Loucy (cell line): ENCODE measurements around the gene TNNI3K.

Source experiments
- H2AFZ ChIP-seq: fragments of 200-600 bp; sonication (generic); 2 replicates; pipeline ENCODE4 v1.6.0; 2016; ENCODE audit warnings: antibody characterized with exemption, mild to moderate bottlenecking, low read length, moderate library complexity
- H3F3A ChIP-seq: fragments of 200-600 bp; 2 replicates; pipeline ENCODE4 v1.6.0; 2016; ENCODE audit warnings: antibody characterized with exemption, low read depth, mild to moderate bottlenecking
- H3K27me3 ChIP-seq: fragments of 200-600 bp; sonication (generic); 2 replicates; pipeline ENCODE4 v1.6.1; 2014; ENCODE audit warnings: low read length, mild to moderate bottlenecking; ENCODE audit not compliant: insufficient read depth, poor library complexity, severe bottlenecking
- H3K36me3 ChIP-seq: fragments of 200-600 bp; sonication (generic); 2 replicates; pipeline ENCODE4 v1.6.1; 2016; ENCODE audit warnings: low read length; ENCODE audit not compliant: insufficient read depth
- H3K4me1 ChIP-seq: fragments of 200-600 bp; sonication (generic); 2 replicates; pipeline ENCODE4 v1.5.1; 2014; ENCODE audit warnings: low read length, mild to moderate bottlenecking; ENCODE audit not compliant: insufficient read depth, poor library complexity, severe bottlenecking
- H3K4me2 ChIP-seq: fragments of 200-600 bp; sonication (generic); 2 replicates; pipeline ENCODE4 v1.6.0; 2014; ENCODE audit warnings: antibody characterized with exemption, low read length, low read depth, mild to moderate bottlenecking; ENCODE audit not compliant: poor library complexity, severe bottlenecking
- H3K4me3 ChIP-seq: fragments of 200-600 bp; sonication (generic); 2 replicates; pipeline ENCODE4 v1.5.1; 2014; ENCODE audit warnings: low read length, mild to moderate bottlenecking, mixed read lengths; ENCODE audit not compliant: poor library complexity, severe bottlenecking
- H3K79me2 ChIP-seq: fragments of 200-600 bp; sonication (generic); 2 replicates; pipeline ENCODE4 v1.6.1; 2014; ENCODE audit warnings: low read length; ENCODE audit not compliant: insufficient read depth
- H3K9ac ChIP-seq: fragments of 200-600 bp; sonication (generic); 2 replicates; pipeline ENCODE4 v1.6.0; 2014; ENCODE audit warnings: mild to moderate bottlenecking, low read depth, low read length, moderate library complexity; ENCODE audit not compliant: poor library complexity, severe bottlenecking
- H3K9me2 ChIP-seq: fragments of 200-600 bp; sonication (generic); replicated peaks from 2 replicates; pipeline ENCODE4 v1.6.1; 2016; ENCODE audit warnings: low read depth, low read length, mixed read lengths
- H3K9me3 ChIP-seq: fragments of 200-600 bp; sonication (generic); 2 replicates; pipeline ENCODE4 v1.6.1; 2014; ENCODE audit warnings: mild to moderate bottlenecking, antibody characterized with exemption, low read length, low read depth; ENCODE audit not compliant: insufficient read depth
- H4K20me1 ChIP-seq: fragments of 200-600 bp; sonication (generic); 2 replicates; pipeline ENCODE4 v1.6.0; 2014; ENCODE audit warnings: antibody characterized with exemption, low read length, mild to moderate bottlenecking; ENCODE audit not compliant: insufficient read depth, poor library complexity, severe bottlenecking
- CTCF ChIP-seq: fragments of 200-600 bp; sonication (generic); conservative IDR thresholded peaks from 2 replicates; pipeline ENCODE4 v1.5.1; 2014; ENCODE audit warnings: mild to moderate bottlenecking, antibody characterized with exemption, low read length
- EZH2phosphoT487 ChIP-seq: fragments of 200-600 bp; IDR thresholded peaks from 2 replicates; pipeline ENCODE4 v1.6.1; 2018; ENCODE audit warnings: antibody characterized with exemption, mild to moderate bottlenecking, moderate library complexity, borderline replicate concordance

TNNI3K gene

DNA sequence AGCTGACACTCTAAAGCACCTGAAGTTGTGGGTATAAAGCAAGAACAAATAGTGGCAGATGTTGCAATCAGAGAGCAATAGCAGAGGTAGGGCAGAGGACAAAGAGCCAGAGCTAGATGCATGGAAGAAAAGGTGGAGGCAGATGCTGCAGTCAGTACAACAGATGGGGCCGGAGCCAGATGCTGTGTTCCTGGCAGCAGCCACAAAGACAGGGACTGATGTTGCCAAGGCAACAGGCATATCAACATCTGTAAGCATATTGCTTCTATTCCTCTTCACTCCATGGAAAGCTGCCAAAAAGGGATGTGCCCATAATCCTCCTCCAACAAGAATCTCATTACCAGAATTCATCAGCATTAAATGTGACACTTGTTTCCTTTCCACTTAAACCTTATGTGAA, 108.0 kb downstream of the TNNI3K start:
- Histone ChIP-seq H3K9ac (no peak overlapping the region), H3F3A (no peaks in the 10 kb centered on the region), H3K79me2 (no peaks in the 10 kb centered on the region)

GRCh38 chr1:74344387-74344786, 109.2 kb downstream of the TNNI3K start:
- no peak overlapping the region for H3K4me3 ChIP-seq
- H3K36me3 ChIP-seq: no peaks in the 10 kb centered on the region
- no peaks in the 10 kb centered on the region for H3K9me2 ChIP-seq
- no peaks in the 10 kb centered on the region for H3K79me2 ChIP-seq
- H3K9ac ChIP-seq: no peak overlapping the region
- no peaks in the 10 kb centered on the region for H3K9me3 ChIP-seq
- H2AFZ ChIP-seq: no peak overlapping the region
- no peak for TF ChIP-seq CTCF
- TF ChIP-seq EZH2phosphoT487: no peak
- no peaks in the 10 kb centered on the region for H3K27me3 ChIP-seq
- H3K4me1 ChIP-seq: no peaks in the 10 kb centered on the region
- H3K4me2 ChIP-seq: no peak overlapping the region
- no peaks in the 10 kb centered on the region for H4K20me1 ChIP-seq
- H3F3A ChIP-seq: no peaks in the 10 kb centered on the region

More for the DNA sequence above, 108.0 kb downstream of the TNNI3K start:
- H3K36me3 ChIP-seq: no peaks in the 10 kb centered on the region
- no peaks in the 10 kb centered on the region for H3K9me2 ChIP-seq
- H2AFZ ChIP-seq: no peak overlapping the region
- no peak overlapping the region for H3K4me2 ChIP-seq
- no peaks in the 10 kb centered on the region for H4K20me1 ChIP-seq
- no peak overlapping the region for H3K4me3 ChIP-seq
- no peaks in the 10 kb centered on the region for H3K27me3 ChIP-seq
- no peaks in the 10 kb centered on the region for H3K4me1 ChIP-seq
- H3K9me3 ChIP-seq: no peaks in the 10 kb centered on the region
- no peak for TF ChIP-seq CTCF
- TF ChIP-seq EZH2phosphoT487: no peak

DNA sequence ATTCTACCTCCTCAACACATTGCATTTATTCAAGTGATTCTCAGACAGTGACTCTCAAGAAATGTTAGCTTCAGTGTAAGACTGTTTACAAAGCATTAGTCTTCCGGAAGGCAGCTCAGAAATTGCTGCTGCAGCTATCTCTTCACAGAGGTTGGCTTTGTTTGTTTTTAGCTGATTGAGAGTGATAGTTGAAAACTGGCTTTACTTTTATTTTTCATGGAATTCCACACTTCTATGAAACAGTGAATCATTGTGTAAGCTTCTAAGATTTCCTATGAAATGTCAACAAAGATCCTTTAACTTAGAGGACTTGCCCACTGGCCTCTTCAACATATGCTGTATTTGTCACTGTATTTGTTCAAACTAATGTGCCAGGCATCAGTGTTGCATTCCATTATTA, 121.3 kb downstream of the TNNI3K start:
- no peak overlapping the region for H2AFZ ChIP-seq
- H3K27me3 ChIP-seq: no peaks in the 10 kb centered on the region
- no peaks in the 10 kb centered on the region for H3K9me3 ChIP-seq
- no peak overlapping the region for H3K4me3 ChIP-seq
- no peaks in the 10 kb centered on the region for H3K79me2 ChIP-seq
- TF ChIP-seq CTCF: no peak
- TF ChIP-seq EZH2phosphoT487: no peak
- H3K9ac ChIP-seq: no peak overlapping the region
- no peaks in the 10 kb centered on the region for H3K36me3 ChIP-seq
- H4K20me1 ChIP-seq: no peaks in the 10 kb centered on the region
- H3K4me1 ChIP-seq: no peaks in the 10 kb centered on the region
- no peak overlapping the region for H3K4me2 ChIP-seq
- no peaks in the 10 kb centered on the region for H3F3A ChIP-seq
- H3K9me2 ChIP-seq: no peaks in the 10 kb centered on the region
